Measurements from ENCODE around the gene KDM1A.

DNA sequence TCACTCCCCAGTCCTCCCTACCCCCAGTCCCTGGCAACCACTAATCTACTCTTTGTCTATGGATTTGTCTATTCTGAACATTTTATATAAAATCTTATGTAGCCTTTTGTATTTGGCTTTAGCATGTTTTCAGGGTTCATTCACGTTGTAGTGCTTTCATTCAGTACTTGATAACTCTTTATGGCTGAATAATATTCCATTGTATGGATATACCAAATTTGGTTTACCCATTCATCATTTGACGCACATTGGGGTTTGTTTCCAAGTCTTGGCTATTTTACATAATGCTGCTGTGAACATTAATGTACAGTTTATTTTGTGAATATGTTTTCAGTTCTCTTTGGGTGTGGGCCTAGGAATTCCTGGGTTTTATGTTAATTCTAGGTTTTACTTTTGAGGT lies 2.6 kb downstream of the KDM1A start:
- TF ChIP-seq CTCF (IDR thresholded peaks at IDR 0.05; ENCODE audit: insufficient read depth, low read length) (no peak), POLR2AphosphoS5 (IDR thresholded peaks at IDR 0.05; ENCODE audit: low read depth) (no peak)
